Thyroid gland (tissue), 4 donors: ENCODE data around the gene SV2B.

Experiments used
- POLR2A ChIP-seq, 2 donors: fragments of 450-650 bp; IDR thresholded peaks; one replicate each; pipeline ENCODE4 v1.6.1; 2017; ENCODE audit warnings: antibody characterized with exemption in 2 of 2, mild to moderate bottlenecking in 2 of 2, moderate library complexity in 1 of 2
- TF ChIP-seq, protein P1 (sequence below), 6 experiments: fragments of 200-600 bp in 3 of 6; fragments of 450-650 bp in 3 of 6; sonication (generic) in 3 of 6; IDR thresholded peaks; one replicate each; pipeline ENCODE4 v1.5.1; 2016 to 2019; ENCODE audit warnings: antibody characterized with exemption in 6 of 6, mild to moderate bottlenecking in 2 of 6, inconsistent platforms in 1 of 6, moderate library complexity in 1 of 6

DNA sequence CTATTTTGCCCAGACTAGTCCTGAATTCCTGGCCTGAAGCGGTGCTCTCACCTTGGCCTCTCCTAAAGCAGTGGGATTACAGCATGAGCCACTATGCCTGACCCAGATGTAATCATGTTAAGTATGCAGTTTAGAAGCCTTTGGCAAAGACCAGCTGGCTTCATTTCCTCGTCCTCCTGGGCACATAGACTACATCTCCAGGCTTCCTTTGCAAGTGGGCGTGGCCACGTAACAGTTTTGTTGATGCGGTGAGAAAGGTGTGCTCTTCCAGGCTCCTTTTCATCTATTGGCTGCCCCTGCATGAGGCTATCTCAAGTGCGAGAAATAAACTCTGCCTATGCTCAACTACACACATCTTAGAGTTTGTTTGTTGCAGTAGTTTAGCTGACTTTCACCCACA lies 13.0 kb downstream of the SV2B start:
- TF ChIP-seq, protein P1, sequence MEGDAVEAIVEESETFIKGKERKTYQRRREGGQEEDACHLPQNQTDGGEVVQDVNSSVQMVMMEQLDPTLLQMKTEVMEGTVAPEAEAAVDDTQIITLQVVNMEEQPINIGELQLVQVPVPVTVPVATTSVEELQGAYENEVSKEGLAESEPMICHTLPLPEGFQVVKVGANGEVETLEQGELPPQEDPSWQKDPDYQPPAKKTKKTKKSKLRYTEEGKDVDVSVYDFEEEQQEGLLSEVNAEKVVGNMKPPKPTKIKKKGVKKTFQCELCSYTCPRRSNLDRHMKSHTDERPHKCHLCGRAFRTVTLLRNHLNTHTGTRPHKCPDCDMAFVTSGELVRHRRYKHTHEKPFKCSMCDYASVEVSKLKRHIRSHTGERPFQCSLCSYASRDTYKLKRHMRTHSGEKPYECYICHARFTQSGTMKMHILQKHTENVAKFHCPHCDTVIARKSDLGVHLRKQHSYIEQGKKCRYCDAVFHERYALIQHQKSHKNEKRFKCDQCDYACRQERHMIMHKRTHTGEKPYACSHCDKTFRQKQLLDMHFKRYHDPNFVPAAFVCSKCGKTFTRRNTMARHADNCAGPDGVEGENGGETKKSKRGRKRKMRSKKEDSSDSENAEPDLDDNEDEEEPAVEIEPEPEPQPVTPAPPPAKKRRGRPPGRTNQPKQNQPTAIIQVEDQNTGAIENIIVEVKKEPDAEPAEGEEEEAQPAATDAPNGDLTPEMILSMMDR (IDR thresholded peaks at IDR 0.05): no peak
- TF ChIP-seq POLR2A (IDR thresholded peaks at IDR 0.05): no peak
